Mesendoderm (in vitro differentiated cells): ENCODE measurements around the gene SLC25A13.

Source experiments
- DNase-seq: peaks from one replicate; pipeline ENCODE4 v3.0.0; 2013
- H2AK5ac ChIP-seq: 2 replicates; pipeline ENCODE4 v1.6.1; 2013; ENCODE audit warnings: low read length, inconsistent platforms
- H2BK120ac ChIP-seq: 2 replicates; pipeline ENCODE4 v1.6.1; 2013; ENCODE audit warnings: low read depth, mild to moderate bottlenecking, low read length, moderate library complexity, mixed read lengths
- H2BK15ac ChIP-seq: replicated peaks from 2 replicates; pipeline ENCODE4 v1.6.1; 2013; ENCODE audit warnings: low read depth, mild to moderate bottlenecking, moderate library complexity
- H2BK5ac ChIP-seq: 2 replicates; pipeline ENCODE4 v1.6.1; 2013; ENCODE audit warnings: low read length, inconsistent platforms
- H3K18ac ChIP-seq: 2 replicates; pipeline ENCODE4 v1.6.1; 2013; ENCODE audit warnings: mild to moderate bottlenecking, low read length, mixed read lengths
- H3K23ac ChIP-seq: one replicate; pipeline ENCODE4 v1.6.1; 2013; ENCODE audit warnings: low read length
- H3K27ac ChIP-seq: 2 replicates; pipeline ENCODE4 v1.5.1; 2013; ENCODE audit warnings: low read depth, mild to moderate bottlenecking, inconsistent platforms, low read length, moderate library complexity
- H3K27me3 ChIP-seq: 2 replicates; pipeline ENCODE4 v1.6.1; 2013; ENCODE audit warnings: low read length, control low read depth, mild to moderate bottlenecking, inconsistent platforms; ENCODE audit not compliant: insufficient read depth, poor library complexity
- H3K36me3 ChIP-seq: 2 replicates; pipeline ENCODE4 v1.6.1; 2013; ENCODE audit warnings: low read length, inconsistent platforms; ENCODE audit not compliant: control insufficient read depth, insufficient read depth
- H3K4ac ChIP-seq: one replicate; pipeline ENCODE4 v1.6.1; 2013; ENCODE audit warnings: low read depth, mild to moderate bottlenecking, low read length, moderate library complexity
- H3K4me1 ChIP-seq: 2 replicates; pipeline ENCODE4 v1.6.1; 2013; ENCODE audit warnings: low read depth, low read length, inconsistent platforms; ENCODE audit not compliant: control insufficient read depth
- H3K4me2 ChIP-seq: 2 replicates; pipeline ENCODE4 v1.6.1; 2013; ENCODE audit warnings: low read length
- H3K4me3 ChIP-seq: 2 replicates; pipeline ENCODE4 v1.5.1; 2013; ENCODE audit warnings: mild to moderate bottlenecking, low read length
- H3K56ac ChIP-seq: one replicate; pipeline ENCODE4 v1.6.1; 2013; ENCODE audit warnings: low read length
- H3K79me1 ChIP-seq: 2 replicates; pipeline ENCODE4 v1.6.1; 2013; ENCODE audit warnings: low read length, inconsistent platforms
- H3K79me2 ChIP-seq: 2 replicates; pipeline ENCODE4 v1.6.1; 2013; ENCODE audit warnings: mild to moderate bottlenecking, low read length; ENCODE audit not compliant: control insufficient read depth, insufficient read depth
- H3K9ac ChIP-seq: 2 replicates; pipeline ENCODE4 v1.6.1; 2013; ENCODE audit warnings: low read length, inconsistent platforms
- H4K5ac ChIP-seq: one replicate; pipeline ENCODE4 v1.6.1; 2013; ENCODE audit warnings: low read length
- H4K8ac ChIP-seq: one replicate; pipeline ENCODE4 v1.6.1; 2013; ENCODE audit warnings: low read depth, mild to moderate bottlenecking, control low read depth, low read length, moderate library complexity
- WGBS: extraction: QIAGEN DNeasy Blood & Tissue Kit; methylation state at CpG from one replicate; pipeline ENCODE4 v1.1.7; 2013; ENCODE audit warnings: low lambda C conversion rate, missing lambda C conversion rate; ENCODE audit not compliant: insufficient coverage; ENCODE audit errors: extremely low coverage; 5-methylcytosine and 5-hydroxymethylcytosine counted together

The SLC25A13 gene

DNA sequence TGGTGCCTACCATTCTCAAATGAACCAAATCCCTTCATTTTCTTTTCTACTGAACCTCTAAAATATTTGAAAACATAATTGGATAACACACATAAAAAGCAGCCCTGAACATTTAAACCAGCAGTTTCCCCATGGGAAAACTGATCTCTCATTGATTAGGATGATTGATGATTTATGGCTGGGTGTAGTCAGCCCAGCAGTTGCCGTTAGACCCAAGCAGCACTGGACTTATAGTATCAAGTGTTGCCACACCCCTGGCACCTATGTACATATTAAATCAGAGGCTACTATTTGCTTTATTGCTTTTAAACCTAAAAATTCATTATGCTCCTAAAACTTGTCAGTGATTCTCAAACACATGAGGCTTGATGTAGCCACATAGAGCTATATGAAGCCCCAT, 20.2 kb upstream of the SLC25A13 start:
- DNase-seq, result no peak
- no peak overlapping the region for H2AK5ac ChIP-seq
- H3K56ac ChIP-seq, result no peak overlapping the region
- no peak overlapping the region for H2BK5ac ChIP-seq
- no peak overlapping the region for H3K4me2 ChIP-seq
- no peak overlapping the region for H4K5ac ChIP-seq
- no peaks in the 10 kb centered on the region for H3K27me3 ChIP-seq
- H3K4me1 ChIP-seq, result no peaks in the 10 kb centered on the region
- no peak overlapping the region for H4K8ac ChIP-seq
- no peaks in the 10 kb centered on the region for H3K36me3 ChIP-seq
- no peak overlapping the region for H3K27ac ChIP-seq
- no peaks in the 10 kb centered on the region for H3K79me1 ChIP-seq
- H3K4me3 ChIP-seq, result no peak overlapping the region
- H3K79me2 ChIP-seq, result no peaks in the 10 kb centered on the region
- no peak overlapping the region for H2BK120ac ChIP-seq
- no peak overlapping the region for H3K18ac ChIP-seq
- no CpG with 5 or more reads among the region's 1 CpG for WGBS
- H2BK15ac ChIP-seq, result no peak overlapping the region
- no peak overlapping the region for H3K4ac ChIP-seq
- no peak overlapping the region for H3K9ac ChIP-seq
- H3K23ac ChIP-seq, result no peak overlapping the region

DNA sequence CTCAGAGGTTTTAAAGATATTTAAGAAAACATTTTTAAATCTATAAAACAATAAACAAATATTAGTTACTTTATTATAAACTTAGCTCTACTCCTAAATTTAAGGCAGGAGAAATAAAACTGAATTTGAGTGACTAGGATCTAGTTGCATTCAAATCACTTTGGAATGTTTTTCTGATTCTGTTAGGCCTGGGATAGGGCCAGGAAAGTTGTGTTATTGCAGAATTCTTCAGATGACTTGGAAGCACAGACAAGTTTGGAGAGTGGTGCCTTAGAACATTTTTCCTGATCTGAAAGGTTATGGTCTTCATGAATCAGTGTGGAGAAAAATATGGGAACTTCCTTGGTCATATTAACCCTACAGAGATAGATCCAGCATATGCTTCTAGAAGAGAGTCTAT, 15.6 kb upstream of the SLC25A13 start:
- no peak overlapping the region for H4K5ac ChIP-seq
- H3K18ac ChIP-seq, result no peak overlapping the region
- H2BK5ac ChIP-seq, result no peak overlapping the region
- H2BK120ac ChIP-seq, result no peak overlapping the region
- no peak overlapping the region for H3K4ac ChIP-seq
- H3K27me3 ChIP-seq, result no peaks in the 10 kb centered on the region
- no peaks in the 10 kb centered on the region for H3K4me1 ChIP-seq
- H2AK5ac ChIP-seq, result no peak overlapping the region
- H3K9ac ChIP-seq, result no peak overlapping the region
- no peak overlapping the region for H2BK15ac ChIP-seq
- H3K4me2 ChIP-seq, result no peak overlapping the region
- H3K56ac ChIP-seq, result no peak overlapping the region
- H3K27ac ChIP-seq, result no peak overlapping the region
- no peaks in the 10 kb centered on the region for H3K36me3 ChIP-seq
- no peaks in the 10 kb centered on the region for H3K79me1 ChIP-seq
- DNase-seq, result no peak
- H4K8ac ChIP-seq, result no peak overlapping the region
- no peaks in the 10 kb centered on the region for H3K79me2 ChIP-seq
- no peak overlapping the region for H3K4me3 ChIP-seq
- H3K23ac ChIP-seq, result no peak overlapping the region

DNA sequence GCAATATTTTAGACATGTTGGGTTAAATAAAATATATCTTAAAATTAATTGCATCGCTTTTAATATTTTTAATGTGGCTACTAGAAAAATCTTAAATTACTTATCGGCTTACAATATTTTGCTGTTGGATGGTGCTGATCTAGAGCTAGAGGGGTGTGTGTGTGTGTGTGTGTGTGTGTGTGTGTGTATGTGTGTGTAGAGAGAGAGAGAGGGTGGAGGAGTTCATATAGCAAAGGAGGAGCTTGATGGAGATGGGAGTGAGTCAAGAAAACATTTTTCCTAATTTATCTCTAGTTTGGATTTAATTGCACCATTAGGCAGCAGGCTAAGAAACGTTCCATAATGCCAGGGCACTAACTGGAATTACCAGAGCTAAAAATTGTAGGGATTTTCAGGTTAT, 10.4 kb upstream of the SLC25A13 start:
- Histone ChIP-seq H3K79me2 (no peaks in the 10 kb centered on the region), H3K36me3 (no peaks in the 10 kb centered on the region), H3K4me1 (no peaks in the 10 kb centered on the region), H3K27me3 (no peaks in the 10 kb centered on the region), H3K9ac (no peak overlapping the region), H3K23ac (no peak overlapping the region), H3K79me1 (no peaks in the 10 kb centered on the region), H2AK5ac (no peak overlapping the region), H3K56ac (no peak overlapping the region), H3K27ac (no peak overlapping the region), H2BK120ac (no peak overlapping the region), H3K4me2 (no peak overlapping the region), H4K5ac (no peak overlapping the region), H3K4me3 (no peak overlapping the region), H2BK5ac (no peak overlapping the region), H2BK15ac (no peak overlapping the region), H4K8ac (no peak overlapping the region), H3K18ac (no peak overlapping the region), H3K4ac (no peak overlapping the region)
- no peak for DNase-seq
- no CpG with 5 or more reads among the region's 3 CpGs for WGBS

DNA sequence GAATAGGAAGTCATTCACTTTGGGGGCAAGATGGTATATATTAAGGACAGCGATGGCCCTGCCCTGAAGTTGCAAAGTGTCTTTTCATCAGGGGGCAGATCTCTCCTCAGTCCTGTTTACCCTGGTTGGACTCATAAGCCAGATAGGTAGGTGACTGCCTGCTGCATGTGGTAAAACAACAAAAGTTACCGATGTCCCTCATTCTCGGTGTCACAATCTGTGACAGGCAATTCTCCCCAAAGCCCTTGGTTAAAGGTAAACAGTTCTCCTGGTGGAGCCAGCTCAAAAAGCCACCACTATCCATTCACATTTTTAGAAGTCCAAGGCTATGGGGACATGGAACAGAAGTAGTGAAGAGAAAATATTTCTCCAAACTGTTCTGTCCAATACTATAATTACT, 9.9 kb upstream of the SLC25A13 start:
- no CpG with 5 or more reads among the region's 3 CpGs for WGBS
- Histone ChIP-seq H3K56ac (no peak overlapping the region), H2BK120ac (no peak overlapping the region), H3K4ac (no peak overlapping the region), H3K4me2 (no peak overlapping the region), H3K27ac (no peak overlapping the region), H3K36me3 (no peaks in the 10 kb centered on the region), H3K79me2 (no peaks in the 10 kb centered on the region), H3K4me3 (no peak overlapping the region), H4K8ac (no peak overlapping the region), H3K79me1 (no peaks in the 10 kb centered on the region), H3K27me3 (no peaks in the 10 kb centered on the region), H3K23ac (no peak overlapping the region), H3K4me1 (no peaks in the 10 kb centered on the region), H3K18ac (no peak overlapping the region), H3K9ac (no peak overlapping the region), H4K5ac (no peak overlapping the region), H2BK15ac (no peak overlapping the region), H2BK5ac (no peak overlapping the region), H2AK5ac (no peak overlapping the region)
- no peak for DNase-seq

DNA sequence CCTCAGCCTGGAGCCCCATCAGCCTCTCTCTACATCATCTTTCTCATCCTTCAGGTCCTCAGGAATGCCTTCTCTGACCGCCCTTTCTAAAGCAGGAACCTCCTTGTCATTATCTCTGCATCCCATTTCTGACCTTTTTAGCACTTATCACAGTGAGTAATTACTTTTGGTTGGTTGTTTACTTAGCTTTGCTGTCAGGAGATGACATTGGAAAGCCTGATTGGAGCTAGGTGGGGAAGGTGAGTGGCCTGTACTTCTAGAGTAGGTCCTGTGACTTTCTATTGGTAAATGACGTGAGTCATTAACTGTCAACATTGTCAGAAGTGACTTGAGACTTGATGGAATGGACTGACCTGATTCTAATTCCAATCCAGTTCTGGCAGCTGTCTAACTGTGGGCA, 9.3 kb upstream of the SLC25A13 start:
- Histone ChIP-seq H4K5ac (no peak overlapping the region), H3K79me1 (no peaks in the 10 kb centered on the region), H3K9ac (no peak overlapping the region), H2AK5ac (no peak overlapping the region), H3K4ac (no peak overlapping the region), H3K27me3 (no peaks in the 10 kb centered on the region), H4K8ac (no peak overlapping the region), H3K36me3 (no peaks in the 10 kb centered on the region), H2BK5ac (no peak overlapping the region), H3K4me2 (no peak overlapping the region), H3K23ac (no peak overlapping the region), H3K79me2 (no peaks in the 10 kb centered on the region), H2BK120ac (no peak overlapping the region), H3K18ac (no peak overlapping the region), H3K4me1 (no peaks in the 10 kb centered on the region), H3K27ac (no peak overlapping the region), H3K4me3 (no peak overlapping the region), H3K56ac (no peak overlapping the region), H2BK15ac (no peak overlapping the region)
- no peak for DNase-seq
- WGBS, result no CpG with 5 or more reads among the region's 2 CpGs

DNA sequence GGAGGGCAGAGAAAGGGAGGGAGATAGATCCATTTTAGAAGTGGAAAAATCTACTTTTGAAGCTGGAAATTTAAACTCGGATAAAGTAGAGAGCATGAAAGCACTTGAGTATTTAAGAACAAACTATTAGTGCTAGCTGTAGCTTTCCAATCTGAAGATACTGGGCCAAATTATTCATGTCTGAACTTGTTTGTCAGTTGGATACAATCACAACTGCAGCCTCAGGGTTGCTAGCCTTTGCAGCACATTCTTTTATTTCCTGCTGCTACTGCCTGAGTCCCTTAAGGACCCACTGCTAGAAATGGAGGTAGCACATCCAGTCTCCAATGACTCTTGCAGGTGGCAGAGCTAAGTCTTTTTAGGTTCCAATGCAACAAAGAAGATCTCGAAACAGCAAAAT, 8.3 kb upstream of the SLC25A13 start:
- no peak overlapping the region for H3K27ac ChIP-seq
- no CpG with 5 or more reads among the region's 2 CpGs for WGBS
- H3K79me1 ChIP-seq, result no peaks in the 10 kb centered on the region
- H3K23ac ChIP-seq, result no peak overlapping the region
- H4K5ac ChIP-seq, result no peak overlapping the region
- no peak overlapping the region for H2BK15ac ChIP-seq
- DNase-seq, result no peak
- no peak overlapping the region for H3K56ac ChIP-seq
- no peak overlapping the region for H3K9ac ChIP-seq
- H2BK5ac ChIP-seq, result no peak overlapping the region
- H4K8ac ChIP-seq, result no peak overlapping the region
- H3K36me3 ChIP-seq, result no peaks in the 10 kb centered on the region
- H3K18ac ChIP-seq, result no peak overlapping the region
- no peak overlapping the region for H2AK5ac ChIP-seq
- H3K79me2 ChIP-seq, result no peaks in the 10 kb centered on the region
- H3K4me1 ChIP-seq, result no peaks in the 10 kb centered on the region
- no peaks in the 10 kb centered on the region for H3K27me3 ChIP-seq
- no peak overlapping the region for H2BK120ac ChIP-seq
- H3K4ac ChIP-seq, result no peak overlapping the region
- no peak overlapping the region for H3K4me3 ChIP-seq
- H3K4me2 ChIP-seq, result no peak overlapping the region
